ENCODE results near the gene ITGAD.

ITGAD gene

GRCh38 chr16:31475946-31476302 is 82.8 kb downstream of the ITGAD start:
- no peak for DNase-seq (ENCODE audit: low read depth)

Data from stimulated activated CD8-positive, alpha-beta memory T cell treated with anti-CD3 and anti-CD28 coated beads, Interleukin-12 subunit alpha, Interleukin-12 subunit beta, amount 100 ng/mL, for 1 hour (primary cell).